Fibroblast of gingiva (primary cell): ENCODE results near the gene HOXB8.

Experiments used
- DNase-seq: peaks from one replicate; pipeline ENCODE4 v3.0.0-alpha.2; 2011; ENCODE audit warnings: low read depth

The HOXB8 gene

DNA sequence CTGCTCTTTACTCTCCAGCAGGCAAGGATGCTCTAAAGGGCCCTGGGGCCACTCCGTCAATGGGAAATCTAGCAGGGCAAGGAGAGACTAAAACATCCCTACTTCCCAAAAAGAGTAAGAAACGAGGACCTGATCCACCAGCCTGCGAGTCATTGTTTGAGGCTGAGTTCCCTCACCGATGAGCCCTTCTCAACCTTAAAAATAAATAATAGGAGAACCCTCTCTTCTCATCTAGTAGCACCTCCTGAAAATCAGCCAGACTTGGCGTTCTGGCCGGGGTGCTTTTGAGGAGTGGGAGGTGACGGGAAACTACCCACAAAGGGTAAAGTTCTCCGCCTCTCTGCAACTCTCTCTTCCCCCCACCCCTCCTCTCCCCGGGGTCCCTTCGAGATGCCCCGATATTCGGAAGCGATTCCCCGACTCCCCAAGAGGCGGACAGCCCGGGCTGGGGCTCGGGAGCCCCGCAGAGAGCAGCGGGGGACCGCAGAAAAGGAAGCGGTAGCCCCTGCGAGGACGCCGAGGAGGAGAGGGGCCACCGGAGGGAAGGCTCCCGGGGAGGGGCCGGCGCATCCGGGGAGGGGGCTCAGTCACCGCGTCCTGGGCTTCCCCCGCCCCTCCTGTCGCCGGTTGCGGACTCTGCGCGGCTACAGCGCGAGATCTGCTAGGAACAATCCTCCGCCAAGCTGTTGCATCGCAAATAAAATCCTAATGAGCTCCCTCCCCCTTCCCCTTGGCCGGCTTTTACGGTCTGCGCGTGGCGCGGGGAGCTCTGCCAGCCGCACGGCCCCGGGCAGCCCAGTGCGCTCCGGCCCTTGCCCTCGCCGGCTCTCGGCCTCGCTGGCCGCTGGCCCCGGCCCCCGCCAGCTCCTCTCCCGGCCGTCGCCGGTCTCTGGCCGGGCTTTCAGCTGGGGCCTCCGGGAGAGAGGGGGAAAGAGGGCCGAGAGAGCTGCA is 9.7 kb upstream of the HOXB8 start:
- no peak for DNase-seq

DNA sequence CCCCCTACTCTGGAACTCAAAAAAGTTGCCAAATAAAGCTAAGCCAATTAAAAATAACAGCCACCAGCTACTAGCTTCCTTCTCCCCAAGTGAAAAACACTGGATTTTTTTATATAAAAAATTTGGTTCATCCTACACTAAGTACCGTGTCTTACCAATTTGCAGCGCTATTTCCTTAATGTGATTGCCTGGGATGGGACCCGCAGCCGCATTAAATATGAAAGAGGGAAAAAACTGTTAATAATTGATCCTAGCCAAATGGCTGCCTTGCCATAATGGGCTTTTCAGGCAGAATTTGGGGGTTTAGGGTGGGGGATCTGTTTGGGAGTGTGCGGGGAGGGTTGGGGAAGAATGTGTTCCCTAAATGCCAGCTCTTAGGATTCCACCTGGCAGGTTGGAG is 9.0 kb upstream of the HOXB8 start:
- DNase-seq: no peak

DNA sequence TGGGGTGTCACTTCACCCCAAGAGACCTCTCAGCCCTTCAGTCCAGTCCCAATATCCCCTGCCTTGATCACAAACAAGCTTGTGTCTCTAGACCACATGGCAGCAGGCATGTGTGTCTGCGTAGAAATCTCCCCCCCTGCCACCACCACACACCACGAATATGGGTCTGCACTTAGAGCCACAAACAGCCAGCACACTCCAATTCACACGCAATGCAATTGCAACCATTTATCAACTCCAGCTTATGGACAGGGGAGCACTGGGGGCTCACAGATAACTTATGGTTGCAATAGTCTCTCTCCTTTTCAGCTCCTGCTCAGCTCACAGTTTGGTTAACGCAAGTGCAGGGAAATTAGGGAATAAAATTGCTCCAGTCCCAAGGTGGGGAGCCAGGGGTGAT is 8.5 kb upstream of the HOXB8 start:
- no peak for DNase-seq

DNA sequence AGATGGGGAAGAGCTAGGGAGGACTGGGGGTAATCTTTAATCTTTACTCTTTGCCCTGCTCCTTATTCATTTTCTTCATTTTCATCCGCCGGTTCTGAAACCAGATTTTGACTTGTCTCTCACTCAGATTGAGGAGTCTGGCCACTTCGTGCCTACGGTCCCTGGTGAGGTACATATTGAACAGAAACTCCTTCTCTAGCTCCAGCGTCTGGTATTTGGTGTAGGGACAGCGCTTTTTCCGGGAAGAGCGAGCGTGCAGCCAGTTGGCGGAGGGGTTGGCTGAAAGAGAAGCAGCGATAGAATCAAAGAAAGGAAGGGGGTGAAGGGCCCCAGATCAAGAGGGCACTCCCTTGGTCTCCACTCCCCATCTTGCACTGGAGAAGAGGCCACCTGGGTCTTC is 7.8 kb upstream of the HOXB8 start:
- no peak for DNase-seq

DNA sequence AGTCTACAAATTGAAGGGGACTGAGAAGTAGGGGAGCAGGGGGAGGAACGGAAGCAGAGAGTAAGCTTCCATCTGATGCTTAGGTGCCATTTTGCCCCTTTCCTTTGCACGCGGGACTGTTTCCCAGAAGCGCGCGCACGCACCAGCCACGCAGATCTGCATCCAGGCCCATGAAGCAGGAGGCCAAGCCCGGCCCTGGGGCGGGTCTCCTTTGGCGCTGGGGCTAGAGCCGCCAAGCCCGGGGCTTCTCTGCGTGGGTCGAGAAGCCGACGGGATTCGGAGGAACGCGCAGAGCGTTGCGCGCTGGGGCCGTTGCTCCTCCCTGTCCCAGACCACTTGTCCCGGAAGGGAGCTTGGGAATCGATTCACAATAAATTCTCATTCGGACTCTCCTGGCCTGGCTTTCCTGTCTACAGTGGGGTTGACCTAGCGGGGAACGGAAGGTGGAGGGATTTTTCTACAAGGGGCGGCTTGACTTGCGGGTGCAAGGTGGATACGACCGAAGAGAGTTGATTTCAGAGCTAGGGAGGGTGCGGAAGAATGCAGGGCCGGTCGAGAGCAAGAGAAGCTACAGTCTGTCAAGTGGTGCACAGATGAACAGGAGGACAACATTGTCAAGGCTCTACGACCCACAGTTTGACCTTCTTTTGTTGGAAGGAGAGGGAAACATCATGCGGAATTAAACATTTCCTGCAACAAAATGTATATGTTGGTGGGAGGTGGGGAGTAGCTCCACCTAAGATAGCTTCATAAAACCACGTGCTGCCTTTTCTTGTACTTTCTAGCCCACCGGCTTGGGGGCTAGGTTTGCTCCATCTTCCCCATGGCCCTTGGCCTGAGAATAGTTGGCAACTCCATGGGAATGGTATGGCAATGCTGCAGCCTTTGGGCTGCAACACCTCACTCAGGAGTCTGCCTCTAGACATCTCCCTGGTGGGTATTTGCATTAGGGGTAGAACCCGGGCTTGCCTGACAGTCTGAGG is 6.6 kb upstream of the HOXB8 start:
- DNase-seq: no peak

DNA sequence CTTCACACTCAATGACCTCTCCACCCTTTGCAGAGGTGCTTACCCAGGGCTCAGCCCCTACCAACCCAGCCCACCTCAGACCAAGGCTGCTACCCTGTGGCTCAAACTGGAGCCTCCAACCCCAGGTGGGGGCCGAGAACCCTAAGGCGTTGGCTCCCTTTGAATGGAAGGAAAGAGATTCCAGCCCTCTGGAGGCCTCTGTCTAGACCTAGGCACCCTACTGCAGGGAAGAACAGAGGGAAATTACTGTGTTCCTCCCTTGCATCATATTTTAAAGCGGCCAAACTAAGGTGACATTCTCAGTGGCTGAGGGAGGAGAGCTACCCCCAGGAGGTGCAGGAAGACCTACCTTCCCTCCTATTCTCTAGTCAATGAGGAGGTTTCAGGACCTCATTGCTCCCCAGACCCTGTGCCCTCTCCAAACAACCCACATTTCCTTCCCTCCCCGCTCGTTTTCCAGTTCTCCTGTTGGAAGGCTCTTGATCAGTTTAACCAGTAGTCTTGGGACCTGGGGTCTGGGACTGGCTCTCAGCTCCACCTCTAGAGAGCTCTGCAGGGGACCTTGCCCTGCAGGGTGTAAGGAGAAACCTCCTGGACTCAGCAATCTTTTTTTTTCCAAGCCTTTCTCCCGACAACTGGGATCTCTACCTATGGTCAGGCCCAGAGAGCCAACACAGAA is 5.5 kb upstream of the HOXB8 start:
- no peak for DNase-seq

DNA sequence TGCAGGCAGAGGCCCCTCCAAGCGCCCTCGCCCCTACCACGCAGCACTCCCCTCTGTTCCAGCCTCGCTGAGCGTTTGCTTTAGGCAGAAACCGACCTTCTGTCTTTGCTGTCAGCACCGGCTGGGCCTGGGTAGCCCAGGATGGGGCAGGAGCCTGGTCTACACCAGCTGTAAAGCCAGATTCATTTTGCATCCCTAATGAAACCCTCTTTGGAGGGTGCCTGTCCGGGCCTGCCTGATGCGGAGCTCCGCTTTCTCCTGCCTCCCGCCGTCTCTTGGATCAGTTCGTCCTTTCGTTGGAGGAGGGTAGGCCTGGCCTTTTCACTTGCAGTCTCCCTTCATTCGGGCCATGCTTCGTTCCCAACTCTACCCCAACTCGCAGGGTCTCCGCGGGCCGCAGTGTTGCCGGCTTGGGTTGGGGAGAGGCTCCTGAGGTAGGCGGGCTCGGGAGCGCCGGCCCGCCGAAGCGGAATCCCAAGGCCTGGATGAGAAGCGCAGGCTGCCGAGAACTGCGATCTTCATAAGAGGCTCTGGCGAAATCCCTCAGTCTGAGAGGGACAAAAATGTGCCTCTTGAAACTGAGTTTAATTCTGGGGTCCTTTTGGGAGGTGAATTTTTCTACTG is 4.8 kb upstream of the HOXB8 start:
- no peak for DNase-seq

DNA sequence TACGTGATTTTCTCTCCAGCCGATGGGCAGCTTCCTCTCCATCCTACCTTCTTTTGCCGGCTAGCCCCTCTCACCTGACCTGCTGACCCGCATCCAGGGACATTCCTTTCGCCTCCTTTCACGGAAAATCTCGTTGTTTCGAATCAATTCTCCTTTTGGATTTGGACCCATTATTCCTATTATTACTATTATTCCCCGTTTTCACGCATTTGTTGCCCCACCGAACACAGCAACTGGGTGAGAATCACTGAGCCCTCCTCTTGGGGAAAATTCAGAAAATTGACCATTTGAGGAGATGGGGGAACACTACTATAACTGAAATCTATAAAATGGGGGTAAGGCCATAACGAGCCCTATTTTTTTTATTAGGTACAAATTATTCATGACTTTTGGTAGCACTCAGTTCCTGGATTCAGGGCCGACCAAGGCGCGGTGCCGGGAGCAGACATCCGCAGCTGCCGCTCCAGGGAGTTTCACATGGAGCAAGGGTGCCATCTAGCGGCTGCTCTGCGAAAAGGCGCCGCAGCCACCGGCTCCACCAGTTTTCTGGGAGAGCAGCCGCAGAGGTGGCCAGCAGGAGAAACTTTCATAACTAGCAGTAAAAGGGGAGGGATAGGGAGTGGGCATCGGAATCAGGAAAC is 3.3 kb upstream of the HOXB8 start:
- DNase-seq: peak; percentile 60

DNA sequence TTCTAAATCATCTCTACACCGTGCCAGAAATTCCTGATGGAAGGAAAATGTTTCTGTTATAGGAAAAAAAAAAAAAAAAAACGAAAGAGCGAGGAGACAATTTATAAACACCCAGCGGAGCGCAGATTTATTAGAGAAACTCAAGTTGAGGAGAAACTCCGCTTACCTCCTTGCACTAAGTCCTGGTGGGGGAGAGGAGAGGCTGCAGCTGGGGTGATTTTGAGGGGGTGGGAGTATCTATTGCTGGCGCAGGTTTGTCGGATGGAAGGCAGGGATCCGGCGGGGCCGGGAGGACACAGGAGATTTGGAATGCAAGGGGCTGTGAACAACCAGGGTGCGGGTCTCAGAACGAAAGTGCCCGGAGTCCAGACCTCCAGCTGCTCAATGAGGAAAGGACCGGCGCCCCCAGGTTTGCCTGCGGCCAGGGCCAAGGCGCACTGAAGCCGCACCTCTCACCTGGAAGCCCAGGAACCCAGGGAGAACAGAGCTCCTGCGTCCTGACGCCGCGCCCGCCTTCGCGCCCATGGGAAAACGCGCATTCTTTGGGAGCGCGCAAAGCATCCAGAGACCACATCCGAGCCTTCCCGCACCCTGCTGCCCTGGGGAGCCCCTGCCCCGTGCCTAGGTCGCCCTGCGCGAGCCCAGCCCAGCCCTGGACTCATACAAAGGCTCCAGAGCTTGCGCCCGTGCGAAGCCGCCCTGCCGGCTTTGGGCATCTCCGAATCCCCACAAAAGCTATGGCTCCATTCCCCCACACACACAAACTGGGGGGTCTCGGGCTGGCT is 2.6 kb upstream of the HOXB8 start:
- no peak for DNase-seq

DNA sequence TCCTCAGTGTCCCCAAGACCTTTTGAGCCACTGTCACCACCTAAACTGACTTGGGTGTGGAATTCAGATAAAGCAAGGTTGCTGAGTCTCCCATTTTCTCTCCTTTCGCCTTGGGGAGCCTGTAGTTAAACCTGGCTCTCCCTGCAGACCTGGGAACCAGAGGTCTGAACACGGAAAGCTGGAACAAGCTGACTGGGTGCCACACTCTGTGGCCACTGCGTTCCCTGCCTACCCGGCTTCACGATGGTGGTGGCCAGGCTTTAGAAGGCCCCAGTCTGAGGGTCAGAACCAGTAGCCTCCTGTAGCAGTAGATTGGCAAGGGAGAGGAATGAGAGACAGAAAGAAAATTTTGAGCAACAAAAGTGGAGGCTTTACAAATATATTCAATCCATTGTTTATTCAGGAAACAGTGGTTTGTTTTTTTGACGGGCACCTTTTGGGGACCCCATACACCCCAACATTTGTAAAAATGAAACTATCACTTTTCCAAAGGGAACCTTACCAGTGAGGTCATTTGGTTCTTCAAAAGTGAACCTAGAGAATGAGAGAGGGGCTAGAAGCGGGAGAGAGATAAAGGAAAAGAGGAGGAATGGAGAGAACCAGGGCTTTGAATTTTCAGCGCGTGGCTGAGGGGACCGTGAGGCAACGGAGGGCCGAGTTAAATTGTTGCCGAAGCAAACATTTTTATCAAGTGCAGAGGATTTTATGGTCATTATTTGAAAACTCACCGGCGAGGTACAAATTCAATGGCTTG is 1.8 kb upstream of the HOXB8 start:
- DNase-seq: no peak

DNA sequence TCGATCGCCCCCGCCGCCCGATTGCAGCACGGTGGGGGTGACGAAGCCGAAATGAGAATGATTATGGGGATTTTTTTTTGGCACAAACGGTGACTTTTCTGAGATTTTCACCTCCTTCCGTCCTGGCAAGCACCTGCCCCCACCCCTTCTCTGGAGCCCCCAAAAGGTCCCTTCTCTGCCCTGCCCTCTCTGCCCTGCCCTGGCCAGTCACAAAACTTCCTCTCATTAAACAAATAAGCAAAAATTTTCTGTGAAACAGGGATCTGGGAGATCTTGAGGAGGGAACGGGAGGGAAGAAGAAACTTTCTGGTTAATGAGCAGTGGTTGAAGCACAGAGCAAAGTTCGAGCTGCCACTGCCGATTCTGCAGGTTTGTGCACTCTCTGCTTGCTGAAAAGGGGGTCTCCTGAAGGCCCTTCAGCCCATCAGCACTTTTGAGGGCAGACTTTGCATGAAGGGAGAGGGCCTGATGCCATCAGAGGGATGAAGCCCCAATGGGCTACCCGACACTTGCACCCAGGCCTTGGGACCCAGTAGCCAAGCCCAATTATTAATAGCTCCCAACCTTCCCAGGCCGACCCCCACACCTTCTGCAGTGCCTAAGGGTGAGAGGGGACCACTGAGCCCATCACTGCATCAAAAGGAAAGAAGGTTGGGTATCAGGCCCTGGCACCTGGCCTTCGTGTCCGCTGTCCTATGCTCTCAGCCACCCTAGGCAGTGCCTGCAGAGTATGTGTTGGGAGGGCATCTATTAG is 1.0 kb upstream of the HOXB8 start:
- no peak for DNase-seq

DNA sequence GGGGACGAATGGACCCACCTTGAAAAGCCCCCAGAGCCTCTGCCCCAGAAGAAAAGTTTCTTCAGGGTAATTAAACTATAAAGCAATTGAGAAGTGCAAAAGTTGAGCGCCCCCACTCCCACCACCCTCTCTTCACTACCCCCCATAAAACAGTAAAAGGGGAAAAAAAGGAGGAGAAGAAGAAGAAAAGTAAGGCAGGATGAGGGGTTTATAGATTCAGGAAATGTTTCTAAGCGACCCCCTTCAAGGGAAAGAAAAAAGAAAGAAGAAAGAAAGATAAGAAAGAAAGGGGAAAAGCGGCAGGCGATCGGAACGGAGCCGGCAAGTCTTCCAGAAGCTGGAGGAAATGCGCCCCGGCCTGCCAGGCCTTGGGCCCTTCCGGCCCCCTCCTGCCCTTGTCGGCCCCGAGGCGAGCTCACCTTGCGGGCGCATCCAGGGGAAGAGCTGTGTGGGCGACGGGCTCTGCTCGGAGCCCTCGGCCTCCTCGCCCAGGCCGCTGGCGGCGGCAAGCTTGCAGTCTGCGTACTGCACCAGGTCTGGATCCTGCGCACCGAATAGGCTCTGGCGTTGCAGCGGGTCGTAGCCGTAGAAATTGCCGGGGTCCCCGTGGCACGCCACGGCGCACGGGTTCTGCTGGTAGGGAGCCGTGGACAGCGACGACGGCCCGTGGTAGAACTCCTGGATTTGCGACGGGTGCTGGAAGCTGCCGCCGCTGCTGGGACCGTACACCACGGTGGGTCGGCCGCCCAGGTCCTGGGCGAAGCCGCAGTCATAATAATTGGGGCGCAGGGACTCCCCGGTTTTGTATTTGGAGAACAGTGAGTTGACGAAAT is 1.0 kb downstream of the HOXB8 start:
- DNase-seq: no peak

DNA sequence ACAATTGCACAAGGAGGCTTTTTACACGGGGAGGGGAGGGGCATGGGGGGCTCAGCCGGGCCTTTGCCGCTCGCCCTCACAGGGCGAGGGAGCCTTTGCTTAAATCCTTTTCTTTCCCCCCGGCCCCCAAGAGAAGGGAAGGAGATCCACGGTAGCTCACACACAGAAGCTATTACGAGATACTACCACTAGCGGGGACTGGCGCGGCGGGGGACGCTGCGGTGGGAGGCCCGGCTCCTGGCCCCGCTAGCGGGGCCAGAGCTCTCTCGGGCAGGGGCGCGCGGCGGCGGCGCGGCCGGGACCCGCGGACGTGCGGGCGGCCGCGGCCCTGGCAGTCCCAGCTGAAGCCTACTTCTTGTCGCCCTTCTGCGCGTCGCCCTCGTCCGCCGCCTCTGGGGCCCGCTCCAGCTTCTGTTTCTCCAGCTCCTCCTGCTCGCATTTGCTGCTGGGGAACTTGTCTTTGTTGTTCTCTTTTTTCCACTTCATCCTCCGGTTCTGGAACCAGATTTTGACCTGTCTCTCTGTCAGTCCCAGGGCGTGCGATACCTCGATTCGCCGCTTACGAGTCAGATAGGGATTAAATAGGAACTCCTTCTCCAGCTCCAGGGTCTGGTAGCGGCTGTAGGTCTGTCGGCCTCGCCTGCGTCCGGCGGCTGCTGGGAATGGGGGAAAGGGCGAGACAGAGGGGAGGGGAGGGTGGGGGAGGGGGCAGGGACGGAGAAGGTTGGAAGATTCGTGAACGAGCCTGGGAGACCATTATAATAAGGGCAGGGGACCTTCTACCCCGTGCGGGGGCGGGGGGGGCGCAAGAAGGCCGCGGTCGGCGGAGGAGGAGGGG is 2.0 kb downstream of the HOXB8 start:
- DNase-seq: no peak

DNA sequence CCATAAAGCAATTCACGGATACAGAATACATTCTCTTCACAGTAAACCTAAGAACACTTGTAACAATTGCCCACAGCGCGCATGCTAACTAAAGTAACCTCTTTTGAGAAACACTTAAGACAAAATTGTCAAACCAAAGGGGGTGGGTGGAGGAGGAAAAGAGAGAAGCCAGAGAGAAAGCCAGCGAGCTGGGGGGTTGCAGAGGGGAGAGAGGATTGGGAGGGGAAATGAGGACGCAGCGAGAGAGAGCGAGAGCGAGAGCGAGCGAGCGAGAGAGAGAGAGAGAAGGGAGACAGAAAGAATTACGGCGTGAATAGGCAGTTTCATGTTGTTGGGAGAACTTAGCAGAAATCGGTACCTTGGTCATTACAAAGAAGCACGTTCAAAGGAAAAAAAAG is 2.6 kb downstream of the HOXB8 start:
- DNase-seq: peak; percentile 4

DNA sequence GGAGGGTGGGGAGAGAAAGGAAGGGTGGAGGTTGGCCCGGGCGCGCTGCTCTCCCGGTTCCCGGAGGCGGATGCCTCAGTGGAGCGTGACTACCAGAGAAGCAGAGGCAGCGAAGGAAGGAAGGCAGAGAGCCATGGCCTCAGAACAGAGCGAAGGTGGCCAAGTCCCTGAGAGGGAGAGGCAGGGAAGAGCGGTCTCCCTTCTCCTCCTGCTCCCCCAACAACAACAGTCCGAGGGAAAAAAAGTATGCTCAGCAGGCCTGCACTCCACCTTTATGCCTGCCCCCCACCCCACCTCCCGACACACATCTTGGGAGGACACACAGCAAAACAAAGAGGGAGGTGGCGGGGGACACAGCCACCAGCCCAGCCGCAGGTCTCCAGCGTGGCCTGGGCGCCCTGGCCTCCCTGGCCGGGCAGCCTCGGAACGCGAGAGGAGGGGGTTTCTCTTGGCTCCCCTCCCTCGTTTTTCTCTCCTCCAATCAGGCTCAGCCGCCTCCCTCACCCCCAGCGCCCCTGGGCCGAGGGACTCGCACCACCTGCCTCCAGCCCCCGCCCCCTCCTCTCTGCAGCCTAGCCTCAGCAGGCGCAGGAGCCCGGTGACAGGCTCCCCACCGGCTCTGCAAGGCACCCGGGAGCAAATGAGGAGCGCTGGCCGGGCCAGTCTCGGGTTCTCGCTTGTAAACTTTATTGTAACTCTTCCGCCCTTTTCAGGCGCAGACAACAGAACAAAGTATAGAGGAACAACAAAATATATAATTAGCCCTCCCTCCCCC is 3.2 kb downstream of the HOXB8 start:
- DNase-seq: no peak

DNA sequence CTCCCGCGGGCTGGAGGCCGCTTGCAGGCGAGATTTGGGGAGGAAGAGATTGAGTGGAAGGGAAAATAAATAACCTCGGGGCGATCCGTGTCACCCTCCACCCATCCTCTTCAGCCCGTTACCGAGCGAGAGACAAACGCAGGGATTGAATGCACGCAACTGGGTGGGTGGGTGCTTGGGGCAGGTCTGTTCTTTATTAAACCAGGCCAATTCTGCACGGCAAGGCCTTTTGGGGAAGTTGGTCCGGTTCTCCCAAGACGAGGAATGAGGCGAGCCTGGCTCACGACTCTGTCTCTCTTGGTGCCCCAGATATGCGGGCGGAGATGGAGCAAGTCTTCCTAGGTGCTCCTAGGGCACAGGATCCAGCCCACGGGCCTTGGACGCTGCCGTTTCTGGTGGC is 3.9 kb downstream of the HOXB8 start:
- DNase-seq: no peak
